GM12878 (cell line): ENCODE results near the gene INF2. TPM values are rescaled to one million over a fixed set of nuclear protein-coding genes. Genes with fewer than 3 reads are reported as not detected.

Experiments used
- ATAC-seq: fragments of 200-7000 bp; cut with Tn5 transposase; 3 replicates; pipeline ENCODE4 v1.9.1; 2020; ENCODE audit warnings: mild to moderate bottlenecking, moderate library complexity
- BruUV-seq: library from RNA; stranded (reverse); fragments of 400-500 nt; replicated peaks from 2 replicates; lab custom pipeline; 2021; lab: Mats Ljungman, UMichigan
- CTCF ChIA-PET: fragments of 300-600 bp; sonication (Branson Sonifier 250); formaldehyde crosslinking; extraction: SDS; loops from one replicate; lab custom pipeline; 2021; ENCODE audit warnings: inconsistent platforms; lab: Yijun Ruan, JAX
- POLR2A ChIA-PET: fragments of 350-600 bp; formaldehyde crosslinking; extraction: SDS; loops from one replicate; lab custom pipeline; 2021; ENCODE audit warnings: inconsistent platforms; lab: Charles Lee
- RAD21 ChIA-PET: fragments of 300-600 bp; sonication (Branson Sonifier 250); formaldehyde crosslinking; loops from one replicate; lab custom pipeline; 2023; ENCODE audit warnings: antibody characterized with exemption; ENCODE audit not compliant: unreplicated experiment; lab: Charles Lee
- SMC1A ChIA-PET: fragments of 300-600 bp; sonication (Branson Sonifier 250); formaldehyde crosslinking; loops from one replicate; lab custom pipeline; 2023; ENCODE audit not compliant: unreplicated experiment, uncharacterized antibody; lab: Charles Lee
- DNase-seq: peaks from one replicate; pipeline ENCODE4 v3.0.0-alpha.2; 2011; ENCODE audit warnings: low read depth, low spot score
- FAIRE-seq: peaks from 3 replicates; lab custom pipeline; 2011; peaks lifted over from hg19 to GRCh38; lab: Jason Lieb, UNC
- H2AFZ ChIP-seq: 2 replicates; pipeline ENCODE4 v1.6.0; 2011; ENCODE audit warnings: low read depth, low read length, control low read depth; ENCODE audit not compliant: control insufficient read depth
- H3K27ac ChIP-seq: 2 replicates; pipeline ENCODE4 v1.5.1; 2011; ENCODE audit warnings: control low read depth; ENCODE audit not compliant: control insufficient read depth, insufficient read depth
- H3K27me3 ChIP-seq, 2 experiments: replicated peaks in 1 of 2; 2 replicates each; pipeline versions ENCODE4 v1.6.0 to v1.6.1; 2011; ENCODE audit warnings: low read length in 1 of 2; ENCODE audit not compliant: control insufficient read depth in 2 of 2, insufficient read depth in 2 of 2
- H3K36me3 ChIP-seq, 2 experiments: 2 replicates each; pipeline ENCODE4 v1.5.1; 2011; ENCODE audit warnings: low read length in 1 of 2; ENCODE audit not compliant: control insufficient read depth in 2 of 2, insufficient read depth in 2 of 2
- H3K4me1 ChIP-seq: 2 replicates; pipeline ENCODE4 v1.6.1; 2011; ENCODE audit warnings: mild to moderate bottlenecking, low read length, moderate library complexity, mixed read lengths; ENCODE audit not compliant: control insufficient read depth, insufficient read depth
- H3K4me2 ChIP-seq: 2 replicates; pipeline ENCODE4 v1.6.0; 2011; ENCODE audit warnings: control low read depth; ENCODE audit not compliant: control insufficient read depth, insufficient read depth
- H3K4me3 ChIP-seq: fragments of 200-600 bp; sonication (generic); 2 replicates; pipeline ENCODE4 v1.5.1; 2016
- H3K79me2 ChIP-seq: 2 replicates; pipeline ENCODE4 v1.6.0; 2011; ENCODE audit warnings: low read length; ENCODE audit not compliant: control insufficient read depth, insufficient read depth
- H3K9ac ChIP-seq: 2 replicates; pipeline ENCODE4 v1.8.0; 2011; ENCODE audit warnings: low read length, control low read depth, mixed read lengths; ENCODE audit not compliant: control insufficient read depth, insufficient read depth
- H3K9me3 ChIP-seq: replicated peaks from 3 replicates; pipeline ENCODE4 v1.5.1; 2011; ENCODE audit warnings: mild to moderate bottlenecking, low read length; ENCODE audit not compliant: control insufficient read depth, insufficient read depth
- H4K20me1 ChIP-seq: 2 replicates; pipeline ENCODE4 v1.6.0; 2011; ENCODE audit not compliant: control insufficient read depth, insufficient read depth
- BACH1 ChIP-seq: fragments of 450-650 bp; IDR thresholded peaks from 2 replicates; pipeline ENCODE4 v1.6.1; 2017; ENCODE audit warnings: mild to moderate bottlenecking, borderline replicate concordance
- BHLHE40 ChIP-seq, 2 experiments: fragments of 450-650 bp in 1 of 2; IDR thresholded peaks; 2 replicates each; pipeline ENCODE4 v1.6.1; 2011 to 2017; ENCODE audit warnings: low read depth in 2 of 2, borderline replicate concordance in 1 of 2, improper control_type of control experiment in 1 of 2, low read length in 1 of 2, mild to moderate bottlenecking in 1 of 2
- KAT2A ChIP-seq: conservative IDR thresholded peaks from 2 replicates; pipeline ENCODE4 v1.6.1; 2011; ENCODE audit warnings: low read depth, low read length; ENCODE audit not compliant: control insufficient read depth
- NFXL1 ChIP-seq: fragments of 450-650 bp; IDR thresholded peaks from 2 replicates; pipeline ENCODE4 v1.6.1; 2017; ENCODE audit warnings: antibody characterized with exemption, mild to moderate bottlenecking, borderline replicate concordance
- NR2C2 ChIP-seq: IDR thresholded peaks from 2 replicates; pipeline ENCODE4 v1.6.1; 2011; ENCODE audit warnings: borderline replicate concordance, low read depth; ENCODE audit not compliant: control insufficient read depth, insufficient read length
- RAD21 ChIP-seq: IDR thresholded peaks from 2 replicates; pipeline ENCODE4 v1.6.1; 2011; ENCODE audit warnings: mild to moderate bottlenecking, low read depth, low read length, moderate library complexity; ENCODE audit not compliant: insufficient read depth
- SUPT20H ChIP-seq: IDR thresholded peaks from 2 replicates; pipeline ENCODE4 v1.6.1; 2011; ENCODE audit warnings: low read depth, mild to moderate bottlenecking, low read length, moderate library complexity, borderline replicate concordance; ENCODE audit not compliant: control insufficient read depth
- WRNIP1 ChIP-seq: IDR thresholded peaks from 2 replicates; pipeline ENCODE4 v1.6.1; 2011; ENCODE audit warnings: low read depth, low read length, improper control_type of control experiment, borderline replicate concordance
- ZNF24 ChIP-seq: fragments of 450-650 bp; IDR thresholded peaks from 2 replicates; pipeline ENCODE4 v1.6.1; 2017; ENCODE audit warnings: antibody characterized with exemption, mild to moderate bottlenecking
- WGBS: methylation state at CpG from one replicate; pipeline ENCODE4 v1.1.6; 2016; ENCODE audit warnings: low lambda C conversion rate; ENCODE audit not compliant: insufficient replicate concordance, insufficient coverage; ENCODE audit errors: missing lambda C conversion rate; 5-methylcytosine and 5-hydroxymethylcytosine counted together
- in situ Hi-C: fragments of 300-500 bp; cut with MboI; formaldehyde crosslinking; loops from 9 replicates; pipeline ENCODE4 v1.14.3; 2018; ENCODE audit warnings: mixed read lengths
- intact Hi-C: fragments of 100-400 bp; cut with micrococcal nuclease; formaldehyde crosslinking; loops from one replicate; pipeline ENCODE4 v1.14.2; 2022; ENCODE audit not compliant: unreplicated experiment
- polyA plus RNA-seq, 11 experiments: library from polyadenylated mRNA; depleted of rRNA in 4 of 11; unstranded in 6 of 11; stranded (reverse) in 5 of 11; fragments of >200 nt; fragmentation: Nextera tagmentation in 4 of 11; fragmentation: Illumina TruSeq in 1 of 11; extraction: Ambion mirVana in 4 of 11; extraction: Trizol in 1 of 11; gene quantifications; 1 replicate in 1 of 11; 2 replicates in 10 of 11; pipeline versions ENCODE4 v1.2.1 to v1.2.3, GENCODE V29; 2011 to 2016; ENCODE audit warnings: inconsistent platforms in 2 of 11, missing spikeins in 2 of 11, low read depth in 1 of 11
- total RNA-seq, 4 experiments: library from RNA; depleted of rRNA in 3 of 4; stranded (reverse); fragments of >200 nt in 3 of 4; fragmentation: Illumina TruSeq in 1 of 4; extraction: Trizol in 1 of 4; gene quantifications; 2 replicates each; pipeline versions ENCODE4 v1.2.1 to v1.2.3, GENCODE V29; 2013 to 2021
- TF ChIP-seq, protein P1 (sequence below): IDR thresholded peaks from 2 replicates; pipeline ENCODE4 v1.6.1; 2012; ENCODE audit warnings: mild to moderate bottlenecking, low read depth, low read length
- TF ChIP-seq, protein P2 (sequence below): IDR thresholded peaks from 2 replicates; pipeline ENCODE4 v1.6.1; 2012; ENCODE audit warnings: low read length, inconsistent platforms

The INF2 gene
- total and polyA plus RNA-seq, 10 of the 15 experiments (the other 5 are each of a cell fraction or from before 2014, with no cell fraction given), result 0.72 to 43.2 (median 8.3) TPM

- intact Hi-C loops (no loop called here), in situ Hi-C loops (no loop called here)
- 29% methylated on average over 21 of the region's 21 CpGs for WGBS
- CTCF ChIA-PET, result no interaction called here
- no peak for TF ChIP-seq BACH1
- H3K4me1 ChIP-seq, result no peaks in the 10 kb centered on the region
- no peak for DNase-seq
- RAD21 ChIA-PET, result no interaction called here
- ATAC-seq, result no peak
- no peak overlapping the region for H3K4me3 ChIP-seq
- POLR2A ChIA-PET, result no interaction called here
- no peaks in the 10 kb centered on the region for H3K79me2 ChIP-seq
- SMC1A ChIA-PET, result no interaction called here
- H2AFZ ChIP-seq, result no peak overlapping the region
- no peaks in the 10 kb centered on the region for H3K9me3 ChIP-seq
- BruUV-seq, result no TSS peak
- peaks cover 0 to 4% of the 10 kb centered on the region in 2 experiments; a peak in 1 of 4 replicates for H3K27me3 ChIP-seq
- no peak overlapping the region for H3K27ac ChIP-seq
- no peak overlapping the region for H3K4me2 ChIP-seq
- no peak for FAIRE-seq
- H3K36me3 ChIP-seq, result no peaks in the 10 kb centered on the region
- H3K9ac ChIP-seq, result no peak overlapping the region
- H4K20me1 ChIP-seq, result no peaks in the 10 kb centered on the region
These were observed 37.4 kb downstream of the INF2 start for GRCh38 chr14:104726600-104727451.

GRCh38 chr14:104728631-104729030 lies 39.2 kb downstream of the INF2 start:
- H3K4me3 ChIP-seq, result no peak overlapping the region
- intact Hi-C loops (no loop called here), in situ Hi-C loops (no loop called here)
- H3K27me3 ChIP-seq, result peaks cover 0 to 4% of the 10 kb centered on the region in 2 experiments; a peak in 1 of 4 replicates
- ChIA-PET CTCF (no interaction called here), SMC1A (no interaction called here), POLR2A (no interaction called here), RAD21 (interaction anchor here (0.8 kb wide), 1 partner anchor 20 kb away, joined by 3 read pairs; no protein-coding TSS in a partner anchor)
- no peaks in the 10 kb centered on the region for H3K36me3 ChIP-seq
- no peak for DNase-seq
- whole genome bisulfite sequencing, result 73% methylated on average over 17 of the region's 17 CpGs
- H3K79me2 ChIP-seq, result no peaks in the 10 kb centered on the region
- H3K9me3 ChIP-seq, result no peaks in the 10 kb centered on the region
- ATAC-seq, result no peak
- no peak overlapping the region for H3K4me2 ChIP-seq
- H4K20me1 ChIP-seq, result no peaks in the 10 kb centered on the region
- BruUV-seq, result no TSS peak
- H2AFZ ChIP-seq, result no peak overlapping the region
- H3K9ac ChIP-seq, result no peak overlapping the region
- H3K4me1 ChIP-seq, result no peaks in the 10 kb centered on the region
- H3K27ac ChIP-seq, result no peak overlapping the region
- no peak for FAIRE-seq
- TF ChIP-seq, protein P1, sequence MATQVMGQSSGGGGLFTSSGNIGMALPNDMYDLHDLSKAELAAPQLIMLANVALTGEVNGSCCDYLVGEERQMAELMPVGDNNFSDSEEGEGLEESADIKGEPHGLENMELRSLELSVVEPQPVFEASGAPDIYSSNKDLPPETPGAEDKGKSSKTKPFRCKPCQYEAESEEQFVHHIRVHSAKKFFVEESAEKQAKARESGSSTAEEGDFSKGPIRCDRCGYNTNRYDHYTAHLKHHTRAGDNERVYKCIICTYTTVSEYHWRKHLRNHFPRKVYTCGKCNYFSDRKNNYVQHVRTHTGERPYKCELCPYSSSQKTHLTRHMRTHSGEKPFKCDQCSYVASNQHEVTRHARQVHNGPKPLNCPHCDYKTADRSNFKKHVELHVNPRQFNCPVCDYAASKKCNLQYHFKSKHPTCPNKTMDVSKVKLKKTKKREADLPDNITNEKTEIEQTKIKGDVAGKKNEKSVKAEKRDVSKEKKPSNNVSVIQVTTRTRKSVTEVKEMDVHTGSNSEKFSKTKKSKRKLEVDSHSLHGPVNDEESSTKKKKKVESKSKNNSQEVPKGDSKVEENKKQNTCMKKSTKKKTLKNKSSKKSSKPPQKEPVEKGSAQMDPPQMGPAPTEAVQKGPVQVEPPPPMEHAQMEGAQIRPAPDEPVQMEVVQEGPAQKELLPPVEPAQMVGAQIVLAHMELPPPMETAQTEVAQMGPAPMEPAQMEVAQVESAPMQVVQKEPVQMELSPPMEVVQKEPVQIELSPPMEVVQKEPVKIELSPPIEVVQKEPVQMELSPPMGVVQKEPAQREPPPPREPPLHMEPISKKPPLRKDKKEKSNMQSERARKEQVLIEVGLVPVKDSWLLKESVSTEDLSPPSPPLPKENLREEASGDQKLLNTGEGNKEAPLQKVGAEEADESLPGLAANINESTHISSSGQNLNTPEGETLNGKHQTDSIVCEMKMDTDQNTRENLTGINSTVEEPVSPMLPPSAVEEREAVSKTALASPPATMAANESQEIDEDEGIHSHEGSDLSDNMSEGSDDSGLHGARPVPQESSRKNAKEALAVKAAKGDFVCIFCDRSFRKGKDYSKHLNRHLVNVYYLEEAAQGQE, result no peak
- TF ChIP-seq NR2C2 (no peak), SUPT20H (no peak), NFXL1 (no peak), ZNF24 (no peak), KAT2A (no peak), RAD21 (no peak), WRNIP1 (no peak), BHLHE40 (IDR thresholded peaks at IDR 0.05; ENCODE audit: borderline replicate concordance in 1 of 2, low read depth in 2 of 2, low read length in 1 of 2) (no peak)
- TF ChIP-seq, protein P2, sequence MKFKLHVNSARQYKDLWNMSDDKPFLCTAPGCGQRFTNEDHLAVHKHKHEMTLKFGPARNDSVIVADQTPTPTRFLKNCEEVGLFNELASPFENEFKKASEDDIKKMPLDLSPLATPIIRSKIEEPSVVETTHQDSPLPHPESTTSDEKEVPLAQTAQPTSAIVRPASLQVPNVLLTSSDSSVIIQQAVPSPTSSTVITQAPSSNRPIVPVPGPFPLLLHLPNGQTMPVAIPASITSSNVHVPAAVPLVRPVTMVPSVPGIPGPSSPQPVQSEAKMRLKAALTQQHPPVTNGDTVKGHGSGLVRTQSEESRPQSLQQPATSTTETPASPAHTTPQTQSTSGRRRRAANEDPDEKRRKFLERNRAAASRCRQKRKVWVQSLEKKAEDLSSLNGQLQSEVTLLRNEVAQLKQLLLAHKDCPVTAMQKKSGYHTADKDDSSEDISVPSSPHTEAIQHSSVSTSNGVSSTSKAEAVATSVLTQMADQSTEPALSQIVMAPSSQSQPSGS, result no peak
